Activated CD4-positive, CD25-positive, alpha-beta regulatory T cell treated with anti-CD3 and anti-CD28 coated beads, Interleukin-2, amount 50 U/mL, for 24 hours (primary cell): ENCODE measurements around the gene ING1.
A peak's percentile ranks its signal among the peaks of the same experiment; 100 is the strongest.
"Not testable (repeated sequence)": the region's sequence is repeated elsewhere in the genome, so short reads cannot be mapped to it uniquely, and the experiment has no call there.

Source experiments
- ATAC-seq, 2 donors: fragments of 150-1000 bp; cut with Tn5 transposase; one replicate each; pipeline ENCODE4 v1.10.0; 2021; ENCODE audit warnings: mild to moderate bottlenecking in 1 of 2, moderate library complexity in 1 of 2

The ING1 gene, protein sequence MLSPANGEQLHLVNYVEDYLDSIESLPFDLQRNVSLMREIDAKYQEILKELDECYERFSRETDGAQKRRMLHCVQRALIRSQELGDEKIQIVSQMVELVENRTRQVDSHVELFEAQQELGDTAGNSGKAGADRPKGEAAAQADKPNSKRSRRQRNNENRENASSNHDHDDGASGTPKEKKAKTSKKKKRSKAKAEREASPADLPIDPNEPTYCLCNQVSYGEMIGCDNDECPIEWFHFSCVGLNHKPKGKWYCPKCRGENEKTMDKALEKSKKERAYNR

DNA sequence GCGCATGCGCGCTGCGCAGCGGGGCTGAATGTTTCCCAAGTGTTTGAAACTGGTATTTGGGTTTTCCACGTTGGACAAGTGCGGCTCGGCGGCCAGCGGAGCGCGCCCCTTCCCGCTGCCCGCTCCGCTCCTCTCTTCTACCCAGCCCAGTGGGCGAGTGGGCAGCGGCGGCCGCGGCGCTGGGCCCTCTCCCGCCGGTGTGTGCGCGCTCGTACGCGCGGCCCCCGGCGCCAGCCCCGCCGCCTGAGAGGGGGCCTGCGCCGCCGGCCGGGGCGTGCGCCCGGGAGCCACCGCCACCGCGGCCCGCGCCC is at the start of gene ING1:
TSS of gene ING1 (plus strand) at position 59 of the 311 bp plus-strand sequence. CDS start 450 bp downstream, outside the sequence.
- no peak for ATAC-seq

DNA sequence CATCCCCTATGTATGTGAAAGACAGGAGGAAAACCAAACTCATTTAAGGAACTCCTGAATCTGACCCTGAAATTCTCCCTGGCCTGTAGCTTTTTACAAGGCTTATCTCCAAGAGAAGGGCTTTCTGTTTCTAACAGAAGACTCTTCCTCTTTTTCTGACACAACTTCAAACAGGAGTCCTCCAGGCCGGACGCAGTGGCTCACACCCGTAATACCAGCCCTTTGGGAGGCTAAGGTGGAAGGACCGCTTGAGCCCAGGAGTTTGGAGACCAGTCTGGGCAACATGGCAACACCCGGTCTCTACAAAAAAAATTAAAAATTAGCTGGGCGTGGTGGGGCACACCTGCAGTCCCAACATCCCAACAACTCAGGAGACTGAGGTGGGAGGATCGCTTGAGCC is 49.5 kb upstream of the ING1 start:
- no peak for ATAC-seq

DNA sequence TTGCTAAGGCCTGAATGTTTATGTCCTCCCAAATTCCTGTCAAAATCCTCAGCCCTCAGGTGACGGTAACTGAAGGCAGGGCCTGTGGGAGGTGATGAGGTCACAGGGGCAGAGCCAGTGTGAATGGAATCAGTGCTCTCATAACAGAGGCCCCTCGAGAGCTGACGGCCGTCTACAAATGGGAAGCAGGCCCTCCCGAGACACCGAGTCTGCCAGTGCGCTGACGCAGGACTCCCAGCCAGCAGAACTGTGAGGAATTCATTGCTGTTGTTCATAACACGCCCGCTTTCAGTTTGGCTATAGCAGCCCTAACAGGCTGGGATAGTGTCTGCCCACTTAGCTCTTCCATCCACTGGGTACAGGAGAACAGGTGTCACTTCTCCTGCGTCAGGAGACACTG is 48.8 kb upstream of the ING1 start:
- no peak for ATAC-seq

DNA sequence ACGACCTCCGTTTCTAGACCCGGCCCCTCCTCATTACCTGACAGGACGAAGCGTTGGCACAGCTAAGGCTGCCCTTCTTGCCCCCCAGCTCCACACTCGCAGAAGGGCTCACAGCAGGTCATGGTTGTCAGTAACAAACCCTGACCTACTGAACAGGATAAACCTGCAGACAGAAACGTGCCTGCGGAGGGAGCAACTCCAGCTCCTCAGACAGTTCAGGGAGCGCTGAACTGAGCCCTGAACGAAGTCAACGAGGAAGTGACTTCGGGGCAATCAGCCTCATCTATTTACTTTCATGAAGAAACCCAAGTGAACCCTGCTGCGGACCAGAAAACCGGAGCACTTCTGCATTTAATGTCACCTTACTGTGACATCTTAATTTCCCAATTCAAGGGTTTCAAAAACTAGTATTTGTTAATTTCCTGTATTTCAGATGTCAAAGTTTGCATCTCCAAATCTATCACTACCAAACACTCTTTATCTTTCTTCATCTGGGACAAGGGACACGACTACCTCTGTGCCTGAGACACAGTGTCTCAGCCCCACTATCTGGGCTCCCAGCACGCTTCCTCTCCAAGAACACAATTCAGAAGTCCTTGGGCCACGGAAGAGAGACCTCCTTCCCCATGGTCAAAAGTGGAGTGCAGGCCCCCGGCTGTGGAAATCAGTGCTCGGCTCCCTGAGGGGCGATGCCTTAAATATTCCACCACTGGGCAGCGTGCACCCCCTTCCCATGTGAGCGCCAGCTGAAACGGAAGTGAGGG is 47.8 kb upstream of the ING1 start:
- ATAC-seq = no peak

GRCh38 chr13:110666255-110666533 is 47.3 kb upstream of the ING1 start:
- ATAC-seq = no peak

GRCh38 chr13:110669036-110669435 is 44.5 kb upstream of the ING1 start:
- ATAC-seq = no peak

DNA sequence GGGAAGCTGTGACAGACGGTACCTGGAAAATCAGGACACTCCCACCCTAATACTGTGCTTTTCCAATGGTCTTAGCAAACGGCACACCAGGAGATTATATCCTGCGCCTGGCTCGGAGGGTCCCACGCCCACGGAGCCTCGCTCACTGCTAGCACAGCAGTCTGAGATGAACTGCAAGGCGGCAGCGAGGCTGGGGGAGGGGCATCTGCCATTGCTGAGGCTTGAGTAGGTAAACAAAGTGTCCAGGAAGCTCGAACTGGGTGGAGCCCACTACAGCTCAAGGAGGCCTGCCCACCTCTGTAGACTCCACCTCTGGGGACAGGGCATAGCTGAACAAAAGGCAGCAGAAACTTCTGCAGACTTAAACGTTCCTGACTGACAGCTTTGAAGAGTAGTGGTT is 43.7 kb upstream of the ING1 start:
- ATAC-seq = not testable (repeated sequence)

DNA sequence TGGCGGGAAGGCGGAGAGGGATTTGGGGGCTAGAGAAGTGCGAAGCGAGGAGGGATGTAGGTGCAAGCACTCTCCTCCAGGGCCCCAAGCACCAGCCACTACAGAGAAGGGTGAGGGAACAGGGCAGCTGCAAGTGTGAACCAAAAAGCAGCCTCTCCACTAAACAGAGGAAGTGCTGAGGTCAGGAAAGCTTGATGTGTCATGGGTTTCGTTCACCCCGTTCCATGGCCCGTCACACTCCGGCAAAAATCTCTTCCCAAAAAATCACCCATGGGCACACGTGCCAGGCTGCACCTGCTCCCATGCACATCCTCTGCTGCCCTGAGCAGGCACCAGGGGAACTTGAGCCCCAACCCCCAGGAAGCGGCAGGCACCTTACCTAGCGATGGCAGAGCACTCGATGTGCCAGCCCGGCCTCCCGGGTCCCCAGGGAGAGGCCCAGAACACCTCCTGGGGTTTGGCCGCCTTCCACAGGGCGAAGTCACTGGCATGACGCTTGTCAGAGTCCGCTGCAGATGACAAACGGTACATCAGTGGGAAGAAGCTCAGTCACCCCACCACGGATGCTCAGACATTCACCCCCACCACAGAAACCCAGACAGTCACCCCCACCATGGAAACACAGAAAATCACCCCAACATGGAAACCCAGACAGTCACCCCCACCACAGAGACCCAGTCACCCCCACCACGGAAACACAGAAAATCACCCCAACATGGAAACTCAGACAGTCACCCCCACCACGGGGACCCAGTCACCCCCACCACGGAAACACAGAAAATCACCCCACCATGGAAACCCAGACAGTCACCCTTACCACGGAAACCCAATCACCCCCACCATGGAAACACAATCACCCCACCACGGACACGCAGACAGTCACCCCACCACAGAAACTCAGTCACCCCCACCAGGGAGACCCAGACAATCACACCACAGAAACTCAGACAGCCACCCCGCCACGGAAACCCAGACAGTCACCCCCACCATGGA is 36.6 kb upstream of the ING1 start:
- ATAC-seq = peak; percentile 57 to 70

DNA sequence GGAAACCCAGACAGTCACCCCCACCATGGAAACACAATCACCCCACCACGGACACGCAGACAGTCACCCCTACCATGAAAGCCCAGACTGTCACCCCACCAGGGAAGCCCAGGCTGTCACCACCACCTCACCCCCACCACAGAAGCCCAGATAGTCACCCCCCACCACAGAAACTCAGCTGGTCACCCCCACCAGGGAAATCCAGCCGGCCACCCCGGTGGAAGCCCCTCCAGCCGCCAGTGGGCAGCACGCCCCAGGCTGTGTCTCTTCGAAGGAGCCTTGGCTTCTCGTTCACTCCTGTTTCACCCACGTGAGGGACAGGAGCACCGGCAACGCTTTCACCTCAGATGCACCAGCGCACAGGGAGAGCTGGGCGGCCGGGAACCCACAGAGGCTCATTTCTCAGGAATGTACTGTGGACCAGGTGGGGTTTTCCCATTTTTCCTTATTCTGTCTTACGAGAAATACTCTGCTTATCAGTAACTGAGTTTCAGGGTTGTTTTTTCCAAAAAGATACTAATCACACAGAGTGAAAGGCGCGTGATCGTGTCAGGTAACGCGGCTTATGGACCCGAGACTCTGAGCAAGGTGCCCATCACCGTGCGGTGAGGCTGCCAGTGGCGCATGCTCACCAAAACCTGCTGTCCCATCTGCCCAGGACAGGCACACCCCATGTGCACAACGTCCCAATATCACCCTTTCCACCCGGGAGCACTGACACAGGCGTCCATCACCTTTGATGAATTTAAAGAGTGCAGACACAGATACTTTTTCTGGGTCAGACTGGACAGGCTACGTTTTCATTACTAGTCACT is 35.6 kb upstream of the ING1 start:
- ATAC-seq = peak; percentile 35

DNA sequence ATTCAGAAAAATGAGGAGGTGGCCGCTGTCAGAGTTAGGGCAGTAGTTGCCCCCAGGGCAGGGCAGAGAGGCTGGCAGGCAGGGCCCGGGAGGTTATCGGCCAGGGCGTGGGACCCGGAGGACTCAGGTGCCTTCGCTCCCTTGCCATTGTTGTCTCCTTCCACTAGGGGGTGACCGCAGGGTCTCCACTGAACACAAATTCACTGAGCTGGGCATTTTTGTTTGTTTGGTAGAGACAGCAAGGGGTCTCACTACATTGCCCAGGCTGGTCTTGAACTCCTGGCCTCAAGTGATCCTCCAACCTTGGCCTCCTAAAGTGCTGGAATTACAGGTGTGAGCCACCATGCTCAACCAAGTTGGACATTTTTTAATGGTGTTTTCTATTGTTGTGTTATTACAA is 32.6 kb upstream of the ING1 start:
- ATAC-seq = no peak

DNA sequence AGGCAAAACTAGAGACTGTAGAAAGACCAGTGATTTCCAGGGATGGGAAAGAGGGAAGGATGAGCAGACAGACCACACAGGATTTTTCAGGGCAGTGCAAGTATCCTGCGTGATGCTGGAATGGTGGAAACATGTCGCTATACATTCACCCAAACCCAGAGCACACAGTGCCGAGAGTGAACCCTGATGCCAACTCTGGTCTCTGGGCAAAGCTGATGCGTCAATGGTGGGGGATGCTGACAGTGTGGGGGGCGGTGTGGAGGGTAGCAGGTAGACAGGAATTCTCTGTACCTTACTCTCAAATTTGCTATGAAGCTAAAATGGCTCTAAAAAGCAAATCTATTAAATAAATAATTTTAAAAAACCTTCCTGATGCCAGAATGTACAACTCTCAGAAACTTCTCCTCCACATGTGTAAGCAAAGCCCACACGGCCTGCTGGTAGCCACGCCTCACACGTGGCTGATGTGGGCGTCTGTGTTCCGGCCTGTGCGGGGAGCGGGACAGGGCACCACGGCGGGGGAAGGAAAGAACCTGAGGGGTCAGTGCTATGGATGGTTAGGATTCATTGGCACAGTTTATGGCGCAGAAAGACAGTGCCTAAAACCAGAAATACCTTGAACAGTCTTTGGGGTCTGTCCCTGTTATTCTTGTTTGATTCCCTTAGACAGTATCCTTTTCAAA is 31.5 kb upstream of the ING1 start:
- ATAC-seq = no peak

DNA sequence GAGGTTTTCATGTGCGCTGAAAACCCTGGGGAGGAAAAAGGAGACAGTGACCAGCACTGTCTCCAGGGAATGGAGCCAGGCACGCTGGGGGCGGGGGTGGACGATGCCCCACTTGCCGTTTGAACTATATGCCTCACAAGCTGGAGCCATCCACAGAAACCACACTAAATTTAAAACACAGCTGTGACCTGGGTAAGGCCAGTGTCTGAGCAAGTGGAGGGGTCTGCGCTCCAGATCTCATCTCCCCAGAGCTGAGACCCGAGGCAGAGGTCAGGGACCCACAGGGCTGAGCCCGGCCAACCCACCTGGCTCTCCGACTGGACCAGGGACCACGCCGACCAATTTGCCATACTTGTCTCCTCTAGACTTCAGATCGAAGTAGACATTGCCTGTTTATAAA is 30.8 kb upstream of the ING1 start:
- ATAC-seq = no peak

DNA sequence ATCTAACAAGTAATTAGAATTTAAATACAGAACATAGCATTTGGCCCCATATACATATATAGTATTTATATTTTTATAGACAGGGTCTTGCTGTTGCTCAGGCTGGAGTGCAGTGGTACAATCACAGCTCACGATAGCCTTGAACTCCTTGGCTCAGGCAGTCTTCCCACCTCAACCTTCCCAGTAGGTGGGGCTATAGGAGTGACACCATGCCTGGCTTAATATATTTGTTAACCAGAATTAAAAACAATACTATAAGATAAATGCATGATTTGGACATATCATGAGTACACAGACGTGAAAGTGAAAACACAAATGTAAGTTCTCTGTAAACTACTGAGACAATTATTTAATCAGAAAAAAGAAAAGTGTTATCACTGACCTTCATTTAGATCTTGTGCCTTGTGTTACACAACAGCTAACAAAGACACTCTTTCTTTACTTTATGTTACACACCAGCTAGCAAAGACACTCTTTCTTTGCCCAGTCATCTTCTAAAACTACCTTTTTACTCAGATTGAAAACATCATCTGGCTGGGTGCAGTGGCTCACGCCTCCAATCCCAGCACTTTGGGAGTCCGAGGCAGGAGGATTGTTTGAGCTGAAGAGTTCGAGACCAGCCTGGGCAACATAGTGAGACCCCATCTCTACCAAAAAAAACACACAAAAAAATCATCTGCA is 30.2 kb upstream of the ING1 start:
- no peak for ATAC-seq

GRCh38 chr13:110683921-110684320 is 29.6 kb upstream of the ING1 start:
- no peak for ATAC-seq

DNA sequence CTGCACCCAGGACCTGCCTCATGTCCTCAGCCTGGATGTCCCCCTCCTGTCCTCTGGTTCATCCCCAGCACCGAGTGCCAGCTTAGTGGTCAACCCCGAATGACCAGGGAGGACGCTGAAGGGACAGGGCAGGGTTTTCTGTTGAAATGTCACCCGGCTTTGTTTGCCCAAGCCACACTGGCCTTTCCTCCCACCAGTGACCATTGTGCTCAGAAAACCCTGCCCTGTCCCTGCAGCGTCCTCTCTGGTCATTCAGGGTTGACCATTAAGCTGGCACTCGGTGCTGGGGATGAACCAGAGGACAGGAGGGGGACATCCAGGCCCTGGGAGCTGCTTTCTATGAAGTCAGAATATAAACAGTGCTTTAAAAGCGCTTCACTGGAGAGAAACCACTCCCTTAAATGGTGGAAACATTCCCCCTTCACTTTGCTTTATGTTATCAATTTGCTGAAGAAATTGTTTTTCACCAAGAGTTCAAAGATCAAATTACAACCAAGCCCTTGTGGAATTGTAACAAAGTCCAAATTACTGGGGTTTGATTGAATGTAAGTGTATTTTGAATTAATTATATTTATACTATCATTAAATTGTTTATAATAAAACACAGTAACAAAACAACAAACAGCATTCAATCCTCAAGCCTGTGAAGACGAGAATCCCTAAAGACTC is 29.0 kb upstream of the ING1 start:
- ATAC-seq = no peak

DNA sequence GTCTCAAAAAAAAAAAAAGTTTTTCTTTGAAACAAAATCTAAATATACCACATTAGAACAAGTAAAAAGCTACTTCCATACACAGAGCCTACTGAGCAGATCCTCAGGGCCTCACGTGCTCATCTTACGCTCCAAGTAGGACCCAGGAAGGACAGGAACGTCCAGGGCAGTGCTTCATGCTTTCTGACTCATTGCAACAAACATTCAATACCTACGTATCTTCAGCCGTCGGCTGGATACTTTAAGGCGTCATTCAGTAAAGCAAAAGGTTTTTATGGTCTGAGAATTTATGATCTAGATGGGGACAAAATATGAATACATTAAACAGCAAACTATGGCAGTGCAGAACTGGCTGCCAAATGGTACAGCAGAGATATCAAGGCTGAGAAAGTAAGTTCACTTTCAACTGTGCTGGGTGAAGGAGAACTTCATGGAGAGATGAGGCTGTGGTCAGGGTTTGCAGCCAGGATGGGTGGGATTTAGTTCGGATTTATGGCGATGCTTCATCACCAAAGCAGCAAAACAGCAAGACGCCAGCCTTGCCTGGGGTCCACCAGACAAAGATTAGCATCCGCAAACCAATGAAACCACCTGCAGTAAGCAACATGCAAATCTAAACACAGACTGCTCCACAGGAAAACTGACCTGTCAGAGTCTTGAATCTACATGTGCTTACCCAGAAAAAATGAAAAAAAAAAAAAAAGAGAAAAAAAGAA is 28.0 kb upstream of the ING1 start:
- no peak for ATAC-seq

DNA sequence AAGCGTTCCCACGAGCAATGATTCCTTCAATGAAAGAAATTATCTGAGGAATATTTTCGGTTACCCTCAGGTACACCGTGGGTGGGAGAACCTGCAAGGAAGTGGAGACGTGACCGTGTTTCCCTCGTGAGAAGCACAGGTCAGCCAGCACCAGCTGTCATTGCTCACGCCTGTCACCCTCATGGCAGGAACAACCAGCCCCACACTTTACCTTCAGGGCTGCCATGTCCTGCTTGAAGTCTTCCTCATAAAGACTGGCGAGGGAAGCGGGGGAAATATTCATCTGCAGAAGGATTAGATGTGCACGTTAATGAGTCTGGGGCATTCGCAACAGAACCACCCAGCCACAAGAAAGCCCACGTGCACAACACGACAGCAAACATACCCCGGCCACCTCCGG is 25.8 kb upstream of the ING1 start:
- ATAC-seq = no peak

DNA sequence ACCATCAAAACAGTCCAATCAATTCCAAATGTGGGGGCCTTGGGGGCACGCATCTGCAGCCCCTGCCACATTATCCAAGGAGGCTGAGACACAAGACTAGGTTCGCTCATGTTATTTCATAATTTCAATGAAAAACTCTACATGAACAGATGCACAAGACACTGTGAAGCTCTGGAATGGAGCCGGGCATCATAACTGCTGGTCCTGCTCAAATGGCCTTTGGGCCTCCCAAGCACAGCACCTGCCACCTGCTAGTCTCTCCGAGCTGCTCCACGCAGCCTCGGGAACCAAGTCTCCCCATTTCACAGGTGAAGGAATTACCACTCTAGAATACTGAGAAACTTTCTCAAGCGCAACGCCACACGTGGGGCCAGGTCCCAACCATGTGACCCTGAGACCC is 24.5 kb upstream of the ING1 start:
- ATAC-seq = no peak

GRCh38 chr13:110689711-110690110 is 23.8 kb upstream of the ING1 start:
- ATAC-seq = no peak

- ATAC-seq = no peak
Observed at GRCh38 chr13:110690516-110690915, 23.0 kb upstream of the ING1 start.
